ENCODE results near the gene POGLUT3. TPM values are rescaled to one million over a fixed set of nuclear protein-coding genes. Genes with fewer than 3 reads are reported as not detected.

Gene POGLUT3
- total and polyA plus RNA-seq, 2 of the 8 experiments (the other 6 are each of a cell fraction or from before 2014, with no cell fraction given), result 4.7 to 17.4 TPM

DNA sequence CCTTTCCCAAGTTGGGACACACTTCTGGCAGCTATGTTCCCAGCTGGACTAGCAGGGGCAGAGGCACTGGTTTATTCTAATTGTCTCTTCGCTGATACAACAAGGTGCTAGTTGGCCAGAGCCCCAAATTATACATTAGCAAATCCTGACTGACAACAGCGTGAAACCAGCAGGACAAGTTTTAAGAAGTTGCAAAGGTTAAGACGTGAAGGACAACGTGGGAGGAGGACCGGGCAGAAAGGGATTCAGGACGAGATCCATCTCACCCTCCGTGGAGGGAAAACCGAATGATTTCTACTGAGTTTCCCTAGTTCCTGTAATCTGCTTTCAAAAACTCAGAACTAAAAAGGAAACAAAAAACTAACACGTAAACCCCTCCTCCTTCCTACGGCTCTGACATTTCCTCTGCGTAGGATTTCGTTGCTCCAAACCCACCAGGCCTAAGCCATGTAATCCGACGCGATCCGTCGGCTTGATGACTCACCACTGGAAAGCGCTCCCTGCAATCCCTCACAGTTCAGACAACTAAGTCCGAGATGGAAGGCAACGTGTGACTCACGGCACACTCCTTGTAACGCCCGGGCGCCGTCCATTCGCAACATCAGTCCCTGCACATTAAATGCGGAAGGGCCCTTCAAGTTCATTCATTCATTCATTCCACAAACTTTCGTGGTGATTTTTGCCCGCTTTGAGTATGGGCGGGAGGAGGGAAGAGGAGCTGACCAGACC, 703 bp downstream of the POGLUT3 start (continued):
- TF ChIP-seq ATF2 (IDR thresholded peaks at IDR 0.05; ENCODE audit: low read length) (no peak), CHD1 (IDR thresholded peaks at IDR 0.05; ENCODE audit: low read depth, low read length) (no peak), ZNF274 (IDR thresholded peaks at IDR 0.05; ENCODE audit: borderline replicate concordance, extremely low read depth, low read length) (no peak), SAP30 (IDR thresholded peaks at IDR 0.05; ENCODE audit: insufficient read depth, insufficient replicate concordance, low read length) (no peak), POLR2A (IDR thresholded peaks at IDR 0.05; ENCODE audit: control extremely low read depth in 1 of 2, low read depth in 2 of 2, low read length in 2 of 2) (peak; percentile 91 to 92), BCL11A (IDR thresholded peaks at IDR 0.05; ENCODE audit: low read depth in 2 of 2, low read length in 2 of 2) (no peak), RXRA (IDR thresholded peaks at IDR 0.05; ENCODE audit: insufficient read depth, low read depth, low read length) (no peak), POLR2AphosphoS5 (IDR thresholded peaks at IDR 0.05; ENCODE audit: low read depth, low read length) (peak; percentile 97), SP4 (IDR thresholded peaks at IDR 0.05; ENCODE audit: low read length) (no peak; the same call in 1 of the 2 replicates), CEBPB (IDR thresholded peaks at IDR 0.05; ENCODE audit: low read depth, low read length) (no peak; the same call in 1 of the 2 replicates), HDAC6 (IDR thresholded peaks at IDR 0.05; ENCODE audit: low read depth, low read length) (no peak), BRCA1 (IDR thresholded peaks at IDR 0.05; ENCODE audit: low read depth, low read length) (no peak), TBP (IDR thresholded peaks at IDR 0.05; ENCODE audit: low read depth, low read length) (peak; percentile 77), TEAD4 (IDR thresholded peaks at IDR 0.05; ENCODE audit: low read depth, low read length) (no peak), RBBP5 (IDR thresholded peaks at IDR 0.05; ENCODE audit: borderline replicate concordance, low read depth, low read length) (0 out of 2 replicates have a peak, but pooled peaks have one; percentile 54), KDM4A (IDR thresholded peaks at IDR 0.05; ENCODE audit: low read depth, low read length, severe bottlenecking) (no peak), SUZ12 (IDR thresholded peaks at IDR 0.05; ENCODE audit: low read length) (no peak), CBX8 (IDR thresholded peaks at IDR 0.05; ENCODE audit: borderline replicate concordance, low read depth, low read length) (no peak), PHF8 (conservative IDR thresholded peaks at IDR 0.05; ENCODE audit: low read depth, low read length) (peak; percentile 48), CHD2 (IDR thresholded peaks at IDR 0.05; ENCODE audit: low read length) (no peak), RFX5 (IDR thresholded peaks at IDR 0.05; ENCODE audit: borderline replicate concordance, low read depth, low read length) (no peak), SP1 (IDR thresholded peaks at IDR 0.05; ENCODE audit: low read depth, low read length) (peak; percentile 57; the same call in 1 of the 2 replicates), EP300 (IDR thresholded peaks at IDR 0.05; ENCODE audit: borderline replicate concordance in 1 of 2, low read depth in 2 of 2, low read length in 2 of 2) (no peak)
- TF ChIP-seq, protein P1, sequence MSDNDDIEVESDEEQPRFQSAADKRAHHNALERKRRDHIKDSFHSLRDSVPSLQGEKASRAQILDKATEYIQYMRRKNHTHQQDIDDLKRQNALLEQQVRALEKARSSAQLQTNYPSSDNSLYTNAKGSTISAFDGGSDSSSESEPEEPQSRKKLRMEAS (IDR thresholded peaks at IDR 0.05), result peak; percentile 77
